NCI-H345 treated with DMSO at 0.1 percent for 48 hours (cell line): ENCODE results near the gene LMAN2L.

Experiments
- DNase-seq: peaks from one replicate; lab custom pipeline; 2025; ENCODE audit not compliant: unreplicated experiment; lab: John Stamatoyannopoulos, UW

LMAN2L gene, protein sequence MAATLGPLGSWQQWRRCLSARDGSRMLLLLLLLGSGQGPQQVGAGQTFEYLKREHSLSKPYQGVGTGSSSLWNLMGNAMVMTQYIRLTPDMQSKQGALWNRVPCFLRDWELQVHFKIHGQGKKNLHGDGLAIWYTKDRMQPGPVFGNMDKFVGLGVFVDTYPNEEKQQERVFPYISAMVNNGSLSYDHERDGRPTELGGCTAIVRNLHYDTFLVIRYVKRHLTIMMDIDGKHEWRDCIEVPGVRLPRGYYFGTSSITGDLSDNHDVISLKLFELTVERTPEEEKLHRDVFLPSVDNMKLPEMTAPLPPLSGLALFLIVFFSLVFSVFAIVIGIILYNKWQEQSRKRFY

DNA sequence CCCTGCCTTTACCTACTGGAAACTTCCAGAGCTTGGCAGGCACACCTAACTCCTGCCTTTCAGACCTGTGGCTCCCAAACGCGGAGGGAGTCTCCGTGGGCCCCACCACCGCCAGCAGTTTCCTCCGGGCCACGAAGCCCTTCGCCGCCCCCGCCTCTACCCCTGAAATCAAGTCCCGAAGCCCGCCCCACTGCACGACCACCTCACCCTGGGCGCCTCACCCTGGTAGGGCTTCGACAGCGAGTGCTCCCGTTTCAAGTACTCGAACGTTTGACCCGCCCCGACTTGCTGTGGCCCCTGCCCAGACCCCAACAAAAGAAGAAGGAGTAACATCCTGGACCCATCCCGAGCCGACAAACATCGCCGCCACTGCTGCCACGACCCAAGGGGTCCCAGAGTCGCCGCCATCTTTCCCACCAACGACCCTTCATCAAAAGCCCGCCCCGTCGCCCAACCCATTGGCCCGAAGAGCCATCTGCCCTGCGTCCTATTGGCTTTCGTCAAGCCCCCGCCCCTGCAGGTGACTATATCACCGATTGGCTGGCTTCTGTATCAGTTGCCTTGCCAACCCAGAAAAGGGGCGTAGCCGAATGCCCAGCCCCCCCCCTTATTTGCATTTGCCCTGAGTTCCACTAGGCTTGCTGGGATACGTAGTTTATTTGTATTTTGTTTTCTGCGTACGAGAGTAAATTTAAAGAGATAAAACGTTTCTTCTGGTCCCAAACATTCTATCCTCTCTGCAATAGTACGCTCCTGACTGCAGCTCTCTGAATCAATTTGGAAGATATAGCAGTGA, at the start of gene LMAN2L:
Gene LMAN2L, minus strand, starts transcription at position 432 of the 796 bp plus-strand sequence. Its CDS starts 24 bp downstream, at position 408.
- DNase-seq, result peak; percentile 94

DNA sequence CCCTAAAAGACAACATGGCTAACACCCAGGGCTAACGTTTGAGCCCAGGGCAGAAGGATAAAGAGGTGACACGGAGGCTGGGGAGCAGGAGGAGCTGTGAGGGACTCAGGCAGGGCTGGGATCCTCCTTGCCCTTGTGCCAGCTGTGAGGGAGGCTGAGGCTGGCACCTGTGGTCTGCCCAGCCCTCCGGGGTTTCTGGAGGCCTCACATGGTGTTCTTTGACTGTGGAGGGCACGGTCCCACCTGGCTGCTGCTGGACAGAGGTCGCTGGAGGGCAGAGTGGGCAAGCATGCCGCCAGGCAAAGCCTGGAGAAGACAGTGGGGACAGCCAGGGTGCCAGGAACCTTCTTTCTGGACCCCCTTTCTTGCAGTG, 49.4 kb upstream of the LMAN2L start:
- no peak for DNase-seq

DNA sequence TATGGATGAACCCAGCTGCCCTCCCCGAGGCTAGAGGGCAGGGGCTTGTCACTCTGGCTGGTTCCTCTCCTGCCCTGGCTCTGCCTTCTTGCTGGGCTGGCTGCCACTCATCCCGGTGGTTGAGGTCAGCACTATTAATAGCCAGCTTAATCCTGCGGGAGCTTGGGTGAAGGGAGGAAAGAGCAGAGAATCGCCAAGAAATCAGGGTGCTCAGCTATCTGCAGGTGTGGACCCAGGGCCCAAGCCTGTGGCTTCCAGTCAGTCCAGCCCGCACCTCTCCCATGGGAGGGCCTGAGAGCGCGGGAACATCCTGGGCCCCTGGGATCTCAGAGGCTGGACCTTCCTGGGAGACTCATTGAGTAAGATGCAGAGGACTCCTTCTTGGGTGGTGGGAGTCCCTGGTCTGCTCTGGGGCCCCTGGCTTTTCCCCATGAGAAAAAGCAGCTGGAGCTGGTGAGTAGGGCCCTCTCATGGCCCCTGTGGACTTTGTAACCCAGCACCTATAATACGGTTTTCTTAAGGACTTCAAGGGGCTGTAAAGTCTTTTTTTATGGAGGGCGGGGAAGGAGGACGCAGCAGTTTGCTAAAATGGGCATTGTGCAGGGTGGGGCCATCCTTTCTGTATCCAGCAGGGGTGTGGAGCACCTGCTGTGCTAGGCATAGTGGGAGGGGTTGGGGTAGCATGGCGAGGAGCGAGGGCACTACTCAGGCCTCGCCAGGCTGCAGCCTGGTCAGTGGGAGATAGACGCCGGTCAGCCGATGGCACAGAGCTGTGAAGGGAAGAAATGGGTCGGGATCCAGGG, 48.8 kb upstream of the LMAN2L start:
- DNase-seq, result no peak

DNA sequence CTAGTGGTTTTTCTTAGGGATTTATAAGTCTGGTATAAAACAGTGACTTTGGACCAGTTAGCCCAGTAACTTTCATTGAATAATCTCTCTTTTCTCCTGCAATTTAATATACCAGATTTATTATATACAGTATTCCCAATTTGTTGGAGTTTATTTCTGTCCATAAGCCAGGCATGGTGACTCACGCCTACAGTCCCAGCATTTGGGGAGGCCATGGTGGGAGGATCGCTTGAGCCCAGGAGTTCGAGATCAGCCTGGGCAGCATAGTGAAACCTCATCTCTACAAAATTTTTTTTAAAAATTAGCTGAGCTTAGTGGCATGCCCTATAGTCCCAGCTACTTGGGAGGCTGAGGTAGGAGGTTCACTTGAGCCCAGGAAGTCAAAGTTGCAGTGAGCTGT, 47.5 kb upstream of the LMAN2L start:
- DNase-seq, result no peak

DNA sequence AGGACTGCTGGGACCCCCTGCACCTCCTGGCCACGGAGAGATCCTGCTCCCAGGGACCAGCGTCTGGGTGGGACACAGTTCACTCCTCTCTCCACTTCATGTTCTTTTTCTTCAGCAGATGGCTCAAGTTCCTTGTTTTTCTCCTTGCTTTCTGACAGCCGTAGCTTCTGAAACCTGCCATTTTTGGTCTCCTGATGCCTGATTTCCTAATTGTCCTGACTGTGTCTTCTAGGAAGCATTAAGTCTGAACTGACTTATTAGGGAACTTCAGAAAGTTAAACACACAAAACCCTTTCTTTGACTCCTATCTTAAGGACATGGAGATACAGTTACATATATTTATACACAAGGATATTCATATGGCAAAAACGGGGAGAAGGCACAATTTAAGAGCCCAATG, 43.5 kb upstream of the LMAN2L start:
- no peak for DNase-seq

DNA sequence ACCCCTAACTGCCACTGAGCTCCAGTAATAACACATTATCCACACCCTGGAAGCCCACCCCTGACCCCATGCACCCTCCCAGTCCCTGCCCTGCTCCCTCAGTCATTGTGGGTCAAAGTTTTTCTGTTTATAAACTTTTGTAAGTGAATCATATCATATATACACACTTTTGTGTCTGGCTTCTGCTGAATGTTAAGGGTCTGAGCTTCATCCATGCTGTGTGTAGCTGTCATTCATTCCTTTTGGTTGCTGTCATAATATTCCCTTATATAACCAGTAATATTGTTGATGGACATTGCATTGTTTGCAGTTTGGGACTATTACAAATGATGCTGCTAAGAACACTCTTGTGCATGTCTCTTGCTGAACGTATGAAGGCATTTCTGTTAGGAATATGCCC, 35.3 kb upstream of the LMAN2L start:
- no peak for DNase-seq

DNA sequence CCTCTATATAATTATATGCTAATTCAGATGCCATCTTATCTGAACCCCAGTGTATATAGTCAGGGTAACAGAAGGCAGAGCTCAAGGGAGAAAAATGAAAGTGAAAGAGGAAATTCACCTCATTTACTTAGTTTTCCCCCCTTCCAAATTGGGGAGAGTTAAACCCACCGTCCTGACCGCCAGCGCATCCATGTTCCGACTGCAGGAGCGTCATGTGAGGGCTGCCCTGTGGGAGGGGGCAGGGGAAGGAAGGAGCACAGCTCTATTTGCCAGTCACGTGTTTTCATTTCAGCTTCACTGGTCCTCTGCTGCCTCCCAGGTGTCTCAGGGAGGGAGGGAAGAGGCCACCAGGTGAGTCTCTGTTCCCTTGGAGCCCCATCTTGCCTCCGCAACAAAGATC, 34.1 kb upstream of the LMAN2L start:
- no peak for DNase-seq

DNA sequence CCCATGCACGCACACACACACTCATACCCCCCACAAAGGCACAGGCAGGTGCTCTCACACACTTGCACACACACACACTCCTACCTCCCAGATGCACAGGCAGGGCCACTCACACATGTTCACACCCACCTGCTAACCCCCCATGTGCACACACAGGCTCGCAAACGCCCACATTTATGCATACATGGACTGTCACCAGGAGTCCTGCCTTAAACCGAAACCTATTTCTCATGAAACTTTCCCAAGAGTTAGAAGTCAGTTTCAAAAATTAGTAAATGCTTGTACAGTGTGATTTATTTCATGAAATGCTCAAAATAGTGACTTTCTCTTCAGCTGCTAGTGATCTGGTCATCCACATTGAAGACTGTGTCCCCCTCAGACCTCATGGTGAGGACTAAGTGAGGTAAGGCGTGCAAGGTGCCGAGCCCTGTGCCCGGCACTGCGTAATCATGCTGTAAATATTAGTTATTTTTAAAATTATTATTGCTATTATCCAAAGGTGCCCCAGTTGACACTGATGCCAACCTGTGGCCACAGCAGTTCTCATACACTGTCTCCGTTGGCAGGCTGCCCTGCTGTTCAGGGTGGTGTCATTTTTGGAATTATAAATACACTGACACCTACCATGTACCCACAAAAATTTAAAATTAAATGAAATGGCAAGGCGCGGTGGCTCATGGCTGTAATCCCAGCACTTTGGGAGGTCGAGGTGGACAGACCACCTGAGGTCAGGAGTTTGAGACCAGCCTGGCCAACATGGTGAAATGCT, 33.2 kb upstream of the LMAN2L start:
- DNase-seq, result no peak

DNA sequence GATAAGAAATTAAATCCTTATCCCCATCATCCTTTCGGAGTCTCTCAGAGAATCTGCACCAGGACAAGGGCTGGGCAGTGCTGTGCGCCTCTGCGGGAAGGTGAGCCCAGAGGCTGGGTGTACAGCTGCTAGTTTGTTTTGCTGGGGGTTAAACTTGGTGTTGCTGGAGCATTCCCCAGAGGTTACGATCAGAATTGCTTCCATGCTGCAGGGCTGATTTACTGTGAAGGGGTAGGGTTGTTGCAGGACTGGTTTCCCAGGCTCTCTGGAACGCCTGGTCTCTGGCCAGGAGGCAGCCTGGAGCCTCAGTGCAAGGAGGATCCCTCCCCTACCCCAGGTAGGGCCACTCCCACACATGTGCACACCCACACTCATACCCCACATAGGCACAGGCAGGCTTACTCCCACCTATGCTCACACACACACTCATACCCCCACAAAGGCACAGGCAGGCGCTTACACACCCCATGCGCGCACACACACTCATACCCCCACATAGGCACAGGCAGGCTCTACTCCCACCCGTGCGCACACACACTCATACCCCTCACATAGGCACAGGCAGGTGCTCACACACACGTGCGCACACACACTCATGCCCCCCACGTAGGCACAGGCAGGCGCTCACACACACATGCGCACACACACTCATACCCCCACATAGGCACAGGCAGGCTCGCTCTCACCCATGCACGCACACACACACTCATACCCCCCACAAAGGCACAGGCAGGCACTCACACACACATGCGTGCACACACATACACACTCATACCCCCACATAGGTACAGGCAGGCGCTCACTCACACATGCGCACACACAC, 32.1 kb upstream of the LMAN2L start:
- DNase-seq, result no peak

DNA sequence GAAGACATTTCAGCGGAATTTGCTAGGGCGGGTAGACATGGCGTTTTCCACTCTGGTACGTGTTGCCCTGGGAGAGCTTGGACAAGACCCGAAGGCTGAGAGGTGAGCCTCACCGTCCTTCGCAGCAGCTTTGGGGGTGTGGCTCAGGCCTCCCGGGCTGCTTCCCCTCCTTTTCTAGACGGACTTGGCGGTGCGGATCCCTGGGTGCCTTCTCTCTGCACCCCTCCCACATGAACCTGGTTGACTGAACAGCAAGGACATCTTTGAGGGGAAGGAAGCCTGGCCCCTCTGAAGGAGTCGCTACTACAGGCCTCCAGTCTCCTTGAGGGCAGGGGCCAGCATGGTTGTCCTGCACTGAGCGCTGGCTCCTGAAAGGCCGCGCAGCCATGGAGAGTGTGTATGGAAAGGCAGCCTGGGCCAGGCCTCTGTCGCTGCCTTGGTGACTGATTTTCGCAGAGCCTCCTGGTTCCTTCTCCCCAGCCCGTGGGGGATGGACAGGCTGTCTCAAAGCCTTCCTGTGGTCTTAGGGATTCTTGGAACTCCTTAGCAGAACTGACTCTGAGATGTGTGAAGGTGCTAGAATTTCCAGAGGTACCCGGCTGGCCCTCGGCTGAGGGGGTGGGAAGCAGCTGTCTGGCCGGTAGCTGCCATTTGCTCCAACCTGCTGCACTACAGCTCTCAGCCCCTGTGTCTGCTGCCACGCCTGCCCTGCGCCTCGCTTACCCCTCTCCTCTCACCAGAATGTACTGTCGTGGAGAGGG, 30.8 kb upstream of the LMAN2L start:
- DNase-seq, result no peak

DNA sequence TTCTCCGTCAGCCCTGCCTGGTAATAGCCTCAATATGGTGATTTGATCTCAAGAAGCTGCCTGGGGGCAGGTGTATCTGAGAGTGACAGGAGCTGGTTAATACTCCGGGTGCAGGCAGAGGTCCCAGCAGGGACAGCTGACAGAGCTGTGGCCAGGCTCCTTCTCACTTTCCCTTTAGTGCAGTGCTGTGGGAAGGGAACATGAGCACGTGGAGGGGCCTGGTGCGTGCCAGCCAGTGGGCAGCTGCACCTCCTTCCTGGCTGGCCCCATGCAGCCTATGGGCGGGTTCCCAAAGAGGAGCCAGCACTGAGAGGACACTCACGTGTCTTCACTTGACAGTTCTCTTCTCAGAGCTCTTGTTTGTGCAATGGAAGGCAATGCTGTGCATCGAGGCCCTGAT, 29.9 kb upstream of the LMAN2L start:
- DNase-seq, result no peak

DNA sequence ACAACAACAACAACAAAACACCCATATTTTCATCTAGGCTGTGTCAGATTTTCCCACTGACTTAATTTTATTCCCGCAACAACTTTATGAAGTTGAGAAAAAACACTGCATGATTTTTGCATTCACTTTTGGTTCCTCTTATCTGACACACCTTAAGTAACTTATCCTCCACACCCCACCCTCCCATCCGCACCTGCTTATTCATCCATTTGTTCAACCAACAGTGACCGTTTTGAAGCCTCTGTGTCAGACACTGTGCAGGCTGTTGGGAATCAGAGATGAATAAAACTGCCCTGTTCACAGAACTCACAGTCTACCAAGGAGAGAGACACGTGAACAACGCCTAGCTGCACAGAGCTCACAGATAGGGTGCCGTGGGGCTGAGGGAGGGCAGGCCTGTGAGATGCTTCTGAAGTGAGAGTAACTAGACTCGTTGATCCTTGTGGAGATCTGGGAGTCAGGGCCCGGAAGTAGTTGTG, 28.3 kb upstream of the LMAN2L start:
- DNase-seq, result no peak

DNA sequence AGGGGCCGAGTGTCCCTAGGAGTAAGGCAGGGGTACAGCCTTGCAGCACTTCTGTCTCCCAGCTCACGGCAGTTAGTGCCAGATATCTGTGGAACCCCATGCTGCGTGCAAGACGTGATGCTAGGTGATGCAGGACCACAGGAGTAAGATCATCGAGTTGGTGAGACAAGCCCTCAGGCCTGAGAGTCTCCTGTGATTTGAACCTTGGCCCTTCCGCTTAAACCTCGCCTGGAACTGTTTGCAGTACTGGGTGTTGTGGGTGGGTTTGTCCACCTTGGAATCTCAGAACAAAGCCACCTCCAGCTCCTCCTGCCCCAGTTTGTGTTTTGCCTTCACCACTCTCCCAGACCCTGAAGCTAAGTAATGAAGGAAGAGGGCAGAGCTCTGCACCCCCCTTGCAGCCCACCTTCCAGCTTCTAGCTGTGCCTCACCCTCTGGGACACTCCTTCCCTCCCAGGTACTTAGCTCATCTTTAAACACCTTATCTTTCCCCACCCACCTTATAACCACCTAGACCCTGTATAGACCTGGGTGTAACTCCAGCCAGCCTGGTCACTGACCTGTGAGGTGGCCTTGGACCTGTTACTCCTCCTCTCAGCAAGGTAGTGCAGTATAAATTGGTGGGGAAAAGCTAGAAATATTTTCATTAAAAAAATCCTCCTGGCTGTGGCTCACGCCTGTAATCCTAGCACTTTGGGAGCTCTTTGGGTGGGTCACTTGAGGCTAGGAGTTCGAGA, 27.4 kb upstream of the LMAN2L start:
- no peak for DNase-seq

DNA sequence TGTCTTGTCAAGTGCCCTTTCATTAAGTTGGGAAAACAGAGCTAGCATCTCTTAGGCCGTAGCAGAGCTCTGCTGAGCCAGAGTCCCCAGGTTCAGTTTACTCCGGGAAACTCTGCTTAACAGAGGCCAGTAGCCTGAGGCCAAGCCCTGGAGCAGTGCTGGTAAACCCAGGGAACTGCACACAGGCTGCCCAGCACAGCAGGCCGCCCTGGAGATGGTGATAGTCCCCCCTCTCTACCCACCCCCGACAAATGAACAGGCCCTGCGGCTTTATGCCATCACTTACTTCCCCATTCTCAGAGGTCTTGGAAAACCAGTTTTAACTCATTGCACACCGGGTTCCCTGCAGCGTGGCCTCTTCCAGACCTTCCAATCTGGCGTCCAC, 24.4 kb upstream of the LMAN2L start:
- no peak for DNase-seq

DNA sequence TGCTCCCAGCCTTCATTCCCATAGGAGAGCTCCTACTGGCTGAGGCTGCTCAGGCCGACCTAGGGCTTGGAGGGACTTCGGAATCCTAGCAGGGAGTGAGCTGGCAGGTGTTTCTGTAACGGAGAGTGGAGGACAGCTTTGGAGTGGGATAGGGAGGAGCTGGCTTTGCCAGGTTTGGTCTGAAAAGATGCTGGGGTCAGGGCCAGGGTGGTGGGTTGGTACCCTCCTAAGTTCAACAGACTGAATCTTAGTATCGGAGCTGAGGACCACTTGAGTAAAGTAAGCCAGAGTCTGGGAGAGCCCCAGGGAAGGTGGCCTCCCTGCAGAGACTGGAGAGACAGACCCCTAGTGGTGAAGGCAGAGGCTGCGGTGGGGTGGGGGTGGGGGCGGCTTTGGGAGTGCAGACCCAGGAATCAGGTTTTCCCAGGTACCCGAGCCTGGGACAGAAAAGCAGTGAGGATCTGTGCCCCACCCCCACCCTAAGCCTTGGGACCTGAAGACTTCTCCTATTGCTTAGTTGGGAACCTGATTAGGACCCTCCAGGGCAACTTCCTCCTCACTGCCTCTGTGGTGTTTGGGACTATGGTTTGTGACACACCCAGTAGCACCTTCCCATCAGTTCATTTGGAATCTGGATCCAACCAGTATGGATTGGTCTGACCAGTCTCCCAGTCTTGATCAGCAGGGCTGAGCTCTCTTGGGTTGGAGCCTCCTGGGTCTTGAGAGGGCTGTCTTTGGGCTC, 23.8 kb upstream of the LMAN2L start:
- no peak for DNase-seq

DNA sequence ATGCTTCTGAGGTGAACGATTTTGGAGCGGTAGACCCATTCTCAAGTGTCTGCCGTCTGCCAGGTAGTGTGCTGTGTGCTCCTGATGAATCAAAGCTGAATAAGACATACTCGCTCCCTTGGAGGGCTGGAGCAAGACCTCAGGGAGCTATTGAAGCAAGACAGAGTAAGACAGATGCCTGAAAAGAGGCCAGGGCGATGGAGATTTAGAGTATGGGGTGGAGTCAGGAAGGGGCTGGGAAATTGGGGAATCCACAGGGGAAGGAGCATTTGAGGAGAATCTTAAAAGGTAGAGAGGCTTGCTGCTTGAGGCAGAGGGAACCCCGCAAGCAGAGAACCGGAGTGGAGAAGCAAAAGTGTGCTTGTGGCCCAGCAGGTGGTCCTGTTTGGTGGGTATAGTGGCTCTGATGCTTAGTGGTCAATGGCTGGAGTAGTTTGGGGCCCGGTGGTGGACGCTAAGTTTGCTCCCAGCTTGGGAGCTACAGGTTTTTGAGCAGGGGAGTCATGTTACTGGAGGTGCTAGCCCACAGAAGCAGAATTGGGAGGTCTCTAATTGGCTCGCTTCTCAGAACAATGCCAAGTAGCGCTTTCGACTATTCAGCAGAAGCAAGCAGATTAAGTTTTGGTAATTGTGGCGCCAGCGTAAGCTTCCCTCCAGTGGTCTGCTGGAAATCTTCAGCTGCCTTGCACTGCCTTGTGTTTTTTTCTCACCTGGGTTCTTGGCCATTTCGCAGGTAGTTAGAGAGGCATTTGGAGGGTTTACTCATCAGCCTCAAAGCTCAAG, 22.9 kb upstream of the LMAN2L start:
- no peak for DNase-seq
